HG02610 (cell line): ENCODE results near the gene SFXN5.

ENCODE experiments used
- ATAC-seq: cut with Tn5 transposase; IDR thresholded peaks from one replicate; pipeline ENCODE4 v1.9.1; 2021; ENCODE audit warnings: mild to moderate bottlenecking, moderate library complexity; ENCODE audit not compliant: unreplicated experiment

The SFXN5 gene

DNA sequence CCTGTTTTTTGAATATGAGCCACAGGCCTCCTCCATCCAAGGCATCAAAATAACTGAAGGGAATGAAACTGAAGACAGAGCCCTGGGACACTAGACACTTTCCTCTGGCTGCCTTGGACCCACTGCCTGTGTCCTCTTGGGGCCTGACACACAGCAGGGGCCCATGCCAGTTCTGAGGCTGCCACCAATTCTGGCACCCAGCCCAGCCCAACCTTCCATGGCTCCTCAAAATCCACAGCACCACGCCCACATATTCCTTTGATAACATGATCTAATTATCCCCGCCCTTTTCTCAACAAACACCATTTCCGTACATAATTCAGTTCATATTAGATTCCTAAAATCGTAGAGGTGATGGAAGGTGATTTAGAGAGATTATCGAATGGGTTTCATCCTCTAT is 90.0 kb downstream of the SFXN5 start:
- no peak for ATAC-seq

DNA sequence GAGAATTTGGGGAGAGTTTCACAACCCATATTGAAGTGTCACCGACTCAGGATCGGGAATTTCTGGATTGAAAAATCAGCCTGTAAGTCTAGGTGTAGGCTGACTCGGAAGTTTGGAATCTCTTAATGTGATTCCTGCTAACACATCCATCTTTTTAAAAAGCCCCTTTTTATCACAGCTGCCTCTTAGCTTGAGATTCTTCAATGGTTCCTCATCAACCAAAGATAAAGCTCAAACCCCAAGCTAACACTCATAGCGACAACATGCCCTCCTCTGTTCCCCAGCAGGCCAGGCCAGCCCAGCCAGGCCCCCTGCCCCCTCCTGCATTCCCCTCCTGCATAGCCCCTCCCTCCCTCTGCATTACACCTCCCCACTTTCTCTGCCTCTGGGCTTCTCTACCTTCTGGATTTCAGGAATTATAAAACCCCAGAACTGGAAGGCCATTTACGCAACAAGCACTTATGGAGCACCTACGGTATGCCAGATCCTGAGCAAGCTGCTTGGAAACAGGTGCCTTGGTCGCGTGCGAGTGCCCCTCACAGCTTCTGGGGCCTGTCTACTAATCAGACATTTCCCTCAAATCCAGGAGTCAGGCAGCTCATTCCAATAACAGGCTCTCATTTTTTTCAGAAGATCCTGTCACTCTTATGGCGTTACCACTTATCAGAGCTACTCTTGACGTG is 90.8 kb downstream of the SFXN5 start:
- ATAC-seq = no peak

DNA sequence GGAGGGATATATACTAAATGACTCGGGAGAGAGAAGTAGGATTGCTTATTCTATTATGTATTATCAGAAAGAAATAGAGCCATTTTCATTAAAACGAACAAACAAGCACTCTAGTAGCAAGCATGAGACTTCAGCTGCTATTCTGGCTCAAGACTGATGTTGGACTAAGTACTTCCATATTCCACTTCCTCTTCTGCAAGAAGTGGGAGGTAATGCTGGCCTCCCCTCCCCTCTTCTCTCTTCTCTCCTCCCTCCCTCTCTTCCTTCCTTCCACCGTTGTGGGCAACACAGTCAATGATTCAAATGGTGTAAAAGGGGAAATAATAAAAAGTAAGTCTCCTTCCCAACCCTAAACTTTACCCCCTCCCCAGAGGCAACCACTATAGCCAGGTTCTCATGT is 91.6 kb downstream of the SFXN5 start:
- ATAC-seq = no peak

DNA sequence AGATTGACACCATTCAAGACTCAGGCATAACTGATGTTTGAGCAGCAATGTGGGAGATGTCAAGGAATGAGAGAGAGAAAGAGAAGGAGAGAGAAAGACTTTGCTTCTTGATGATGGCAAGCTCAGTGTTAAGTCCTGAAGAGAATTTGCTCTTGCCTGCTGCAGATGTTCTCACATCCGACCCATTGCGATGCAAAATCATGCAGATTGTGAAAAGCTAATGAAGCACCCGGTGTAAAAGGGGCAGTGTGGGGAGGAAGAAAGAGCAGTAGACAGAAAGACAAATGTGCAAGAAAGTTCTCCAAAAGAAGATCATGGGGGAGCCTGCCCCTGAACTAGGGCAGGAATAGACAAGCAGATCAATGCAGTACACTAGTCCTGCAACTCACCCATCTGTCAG is 96.5 kb downstream of the SFXN5 start:
- no peak for ATAC-seq

DNA sequence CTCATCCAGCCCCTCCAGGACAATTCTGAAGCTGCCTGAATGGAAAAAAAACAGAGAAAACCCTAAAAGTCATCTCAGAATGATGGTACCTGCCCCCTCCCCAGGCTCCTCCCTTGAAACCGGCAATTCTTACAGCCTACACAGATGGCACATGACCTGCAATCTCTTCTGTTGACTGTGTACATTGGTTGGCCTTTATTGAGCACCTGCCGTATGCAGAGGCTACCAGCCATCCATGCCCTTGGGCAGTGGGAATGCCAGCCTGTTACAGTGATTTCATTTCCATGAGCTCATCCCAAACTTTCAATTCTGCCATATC is 97.1 kb downstream of the SFXN5 start:
- no peak for ATAC-seq

DNA sequence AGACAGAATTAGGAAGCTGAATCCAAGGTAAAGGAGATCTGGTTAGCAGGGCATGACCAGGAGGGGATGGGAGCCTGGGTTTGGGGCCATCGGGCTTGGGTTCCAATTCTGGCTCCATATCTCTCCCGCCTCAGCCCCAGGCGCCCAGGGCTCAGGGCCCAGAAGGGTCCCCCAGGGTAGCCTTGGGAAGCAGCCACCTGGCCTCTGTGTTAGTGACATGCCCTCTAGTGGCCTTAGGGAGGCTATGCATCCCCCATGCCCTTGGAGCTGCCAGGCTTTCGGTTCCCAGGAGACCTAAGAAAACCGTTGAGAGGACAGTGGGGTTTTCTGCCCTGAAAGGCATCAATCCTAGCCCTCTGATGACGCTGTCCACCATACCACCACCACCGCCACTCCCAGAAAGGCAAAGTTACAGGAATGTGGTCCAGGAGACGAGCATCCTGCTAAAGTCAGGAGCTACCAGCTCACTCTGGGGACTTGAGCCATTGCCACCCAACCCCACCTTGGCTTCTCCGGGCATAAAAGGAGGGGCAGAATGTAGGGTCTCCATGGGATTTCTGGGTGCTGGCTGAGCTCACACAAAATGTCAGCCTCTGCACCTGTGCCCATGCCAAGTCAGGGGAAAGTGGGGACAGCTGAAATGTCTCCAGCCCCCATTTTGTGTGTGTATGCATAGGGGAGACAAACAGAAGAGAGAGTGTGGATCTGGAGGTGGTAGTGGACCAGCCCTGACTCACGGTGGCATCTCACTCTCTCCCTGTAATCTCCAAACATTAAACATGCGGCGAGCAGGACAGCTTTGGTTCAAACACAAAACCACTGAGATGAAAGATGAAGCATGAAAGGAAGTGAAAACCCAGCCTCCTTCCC is 97.7 kb downstream of the SFXN5 start:
- peak; percentile 84 for ATAC-seq

DNA sequence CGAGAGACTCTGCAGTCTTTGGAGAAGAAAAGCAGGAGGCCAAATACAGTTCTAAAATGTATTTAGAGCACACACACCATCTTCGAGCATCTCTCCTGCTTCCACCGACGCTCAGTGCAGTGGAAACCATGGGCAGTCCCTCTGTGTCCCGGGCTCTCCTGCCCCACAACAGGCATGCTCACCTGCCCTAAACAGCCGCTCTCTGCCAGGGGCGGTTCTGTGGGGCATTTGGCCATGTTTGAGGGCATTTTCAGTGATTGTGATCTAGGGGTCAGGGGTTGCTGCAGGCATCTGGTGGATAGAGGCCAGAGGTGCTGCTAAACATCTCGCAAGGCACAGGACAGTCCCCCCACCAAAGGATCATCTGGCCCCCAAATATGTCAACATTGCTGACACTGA is 98.4 kb downstream of the SFXN5 start:
- ATAC-seq = no peak

DNA sequence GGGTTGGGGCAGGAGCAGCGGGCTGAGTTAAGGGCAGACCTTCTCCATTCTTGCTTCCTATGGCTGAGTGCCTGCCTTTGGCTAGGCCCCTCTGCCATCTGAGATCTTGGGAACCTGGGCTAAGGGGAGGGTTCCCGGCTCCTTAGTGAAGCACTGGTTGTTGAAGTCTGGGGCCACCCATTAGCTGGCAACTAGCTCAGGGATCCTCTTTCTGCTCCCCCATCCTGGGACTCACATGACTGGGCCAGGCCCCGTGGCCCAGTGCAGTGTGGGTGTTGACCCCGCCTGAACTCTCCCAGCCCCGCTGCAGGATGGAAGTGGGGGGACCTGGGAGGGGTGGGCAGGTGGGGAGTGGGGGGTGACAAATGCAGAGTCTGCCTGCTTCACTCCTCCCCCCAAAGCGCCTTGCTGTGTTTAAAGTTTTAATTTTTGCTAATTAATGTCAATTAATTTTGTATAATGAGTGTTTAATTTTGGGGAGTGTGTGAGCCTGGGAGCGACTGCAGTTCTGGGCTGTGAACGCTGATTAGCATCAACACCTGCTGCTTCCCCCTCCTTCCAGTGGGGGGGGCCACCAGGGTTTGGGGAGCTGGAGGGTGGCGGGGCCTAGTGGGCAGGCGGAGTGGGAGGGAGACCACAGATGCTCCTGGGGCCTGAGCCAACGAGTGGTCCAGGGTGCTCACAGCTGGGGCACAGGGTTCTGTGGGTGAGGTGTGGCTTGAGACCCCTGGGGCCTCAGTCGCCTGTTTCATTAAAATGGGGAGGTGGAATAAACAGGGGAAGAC is 99.0 kb downstream of the SFXN5 start:
- ATAC-seq = no peak

DNA sequence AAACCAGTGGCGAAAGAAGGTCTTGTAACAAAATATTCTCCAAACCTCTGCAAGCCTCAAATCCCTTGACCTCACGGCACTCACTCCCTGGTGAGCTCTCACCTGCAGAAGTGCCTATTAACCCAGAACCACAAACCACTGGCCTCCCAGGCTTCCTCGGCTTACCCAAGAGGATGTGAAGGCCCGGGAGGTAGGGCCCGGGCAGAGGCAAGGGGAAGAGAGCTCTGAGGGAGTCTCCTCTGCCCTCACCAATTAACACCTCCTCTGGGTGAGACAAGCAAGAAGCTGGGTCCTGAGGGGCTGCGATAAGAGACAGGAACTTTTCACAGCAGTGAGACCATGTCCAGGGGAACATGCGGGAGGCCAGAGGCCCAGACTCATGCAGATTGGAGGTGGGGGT is 100.5 kb downstream of the SFXN5 start:
- no peak for ATAC-seq

DNA sequence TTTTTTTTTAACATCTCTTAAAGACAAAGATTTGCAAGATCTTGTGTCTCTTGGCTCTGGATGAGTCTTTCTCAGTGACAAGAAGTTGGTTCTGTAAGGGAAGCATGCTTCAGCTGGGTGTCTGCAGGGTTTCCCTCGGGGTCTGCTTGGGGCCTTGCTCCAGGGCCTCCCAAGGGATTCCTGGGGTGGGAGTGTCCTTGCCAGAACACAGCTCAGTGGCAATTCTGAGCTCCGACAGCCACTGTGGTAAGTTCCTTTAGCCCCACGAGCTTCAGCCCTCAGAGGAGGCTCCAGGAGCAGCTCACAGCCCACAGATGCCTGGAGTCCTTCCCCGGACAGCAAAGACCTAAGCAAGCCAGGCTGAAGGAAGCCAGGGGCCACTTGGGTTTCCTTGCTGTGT is 101.8 kb downstream of the SFXN5 start:
- no peak for ATAC-seq

DNA sequence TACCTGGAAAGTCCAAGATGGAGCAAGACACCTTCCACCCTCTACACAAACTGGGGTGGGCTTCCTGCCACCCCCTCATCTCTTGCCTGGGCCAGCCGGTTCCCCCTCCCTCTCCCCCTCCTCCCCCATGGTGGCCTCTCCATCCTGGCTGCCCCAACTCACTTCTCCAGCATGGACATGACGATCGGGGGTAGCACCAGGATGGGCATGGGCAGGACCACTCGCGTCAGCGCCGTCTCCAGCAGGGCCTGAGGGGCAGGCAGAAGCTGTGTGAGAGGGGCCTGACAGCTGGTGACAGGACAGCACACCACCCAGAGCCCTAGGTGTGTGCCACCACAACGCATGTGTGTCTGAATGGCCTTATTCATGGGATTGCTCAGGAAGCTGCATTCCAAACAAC is 103.2 kb downstream of the SFXN5 start:
- no peak for ATAC-seq

DNA sequence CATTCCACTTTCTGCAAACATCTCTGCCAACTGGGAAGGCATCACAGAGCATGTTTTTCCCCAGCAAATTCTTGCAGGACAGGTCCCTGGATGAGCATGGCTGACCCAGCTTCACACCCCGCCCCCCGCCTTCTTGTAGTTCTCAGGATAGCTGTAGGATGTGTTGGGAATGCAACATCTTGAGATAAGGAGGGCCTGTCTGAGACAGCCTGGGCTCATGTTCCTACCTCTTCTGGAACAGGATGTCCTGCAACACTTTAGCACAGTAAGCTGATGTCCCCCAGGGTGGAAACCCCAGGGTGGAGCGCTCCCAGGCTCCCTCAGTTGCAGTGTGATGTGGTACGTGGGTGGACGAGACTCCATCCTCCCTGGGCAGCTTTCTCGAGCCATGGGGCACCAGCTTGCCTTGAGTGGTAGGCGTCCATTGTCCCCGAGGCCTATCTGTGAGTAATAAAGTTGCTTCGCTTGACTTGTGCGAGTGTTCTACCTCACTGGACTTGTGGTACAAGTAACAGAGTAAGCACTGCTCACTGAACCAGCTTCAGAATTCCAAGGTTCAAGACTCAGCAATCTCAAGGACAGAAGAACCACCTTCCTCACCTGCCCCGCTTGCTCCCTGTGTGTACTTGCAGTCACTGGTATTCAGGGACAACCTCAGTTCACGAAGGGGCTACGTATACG is 105.6 kb downstream of the SFXN5 start:
- ATAC-seq = no peak

DNA sequence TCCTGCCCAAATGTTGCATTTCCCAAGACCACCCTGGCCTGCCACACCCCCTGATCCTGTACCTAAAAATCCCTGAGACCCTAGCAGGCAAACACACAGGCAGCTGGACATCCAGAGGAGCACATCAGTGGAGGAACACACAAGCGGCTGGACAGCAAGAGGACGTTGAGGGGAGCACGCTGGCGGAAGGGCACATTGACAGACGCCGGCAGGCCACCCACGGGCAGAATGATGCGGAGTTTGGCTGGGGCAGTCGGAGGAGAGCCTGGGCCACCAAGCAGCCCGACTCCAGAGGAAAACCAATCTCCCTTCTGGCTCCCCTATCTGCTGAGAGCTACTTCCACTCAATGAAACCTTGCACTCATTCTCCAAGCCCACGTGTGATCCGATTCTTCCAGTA is 106.5 kb downstream of the SFXN5 start:
- ATAC-seq = no peak

DNA sequence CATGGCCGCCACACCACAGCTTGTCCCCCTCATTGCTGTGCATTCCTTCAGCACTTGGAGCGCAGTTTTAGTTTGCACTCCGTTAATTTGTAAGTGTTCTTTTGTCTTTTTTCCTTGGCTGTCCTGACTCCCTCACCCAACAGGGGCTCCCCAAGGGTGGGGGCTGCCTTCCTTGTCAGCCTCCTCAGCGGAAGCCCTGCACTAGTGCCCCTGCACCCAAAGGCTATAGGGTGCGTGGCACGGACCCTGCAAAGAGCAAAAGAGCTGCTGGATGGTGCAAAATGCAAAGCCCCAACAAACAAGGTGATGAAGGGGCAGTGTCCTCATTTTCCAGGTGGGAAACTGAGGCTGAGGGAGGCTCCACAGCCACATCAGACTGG is 107.4 kb downstream of the SFXN5 start:
- ATAC-seq = no peak

DNA sequence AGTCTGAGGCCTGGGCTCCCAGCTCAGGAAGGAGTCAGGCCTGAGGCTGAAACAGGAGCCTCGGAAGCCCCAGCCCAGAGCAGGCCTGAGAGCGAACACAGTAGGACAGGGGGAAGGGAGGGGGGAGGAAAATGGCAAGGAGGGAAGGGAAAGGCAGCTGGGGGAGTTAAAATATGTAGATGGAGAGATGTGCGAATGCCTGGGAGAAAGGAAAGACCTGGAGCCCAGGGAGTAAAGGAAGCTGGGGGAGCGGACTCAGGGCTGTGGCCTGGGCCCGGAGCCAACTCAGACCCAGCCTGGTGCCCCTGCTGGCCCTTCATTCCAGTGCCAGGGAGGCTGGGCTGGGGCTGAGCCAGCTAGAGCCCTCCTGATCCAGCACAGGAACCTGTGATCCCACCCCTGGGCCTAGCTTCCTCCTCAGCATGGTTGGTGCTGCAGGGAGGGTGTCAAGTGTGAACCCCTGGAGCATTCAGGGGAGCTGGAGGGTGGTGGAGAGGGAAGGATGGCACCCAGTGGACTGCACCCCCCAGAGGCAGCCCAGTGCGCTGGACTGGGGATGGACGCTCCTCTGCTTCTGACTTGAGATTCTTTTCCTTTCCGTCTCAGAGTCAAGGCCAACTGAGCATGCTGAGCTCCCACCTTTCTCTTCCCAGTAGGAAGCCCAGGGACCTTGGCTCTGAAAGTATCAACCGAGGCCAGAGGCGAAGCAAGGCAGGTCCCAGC is 107.9 kb downstream of the SFXN5 start:
- ATAC-seq = no peak

DNA sequence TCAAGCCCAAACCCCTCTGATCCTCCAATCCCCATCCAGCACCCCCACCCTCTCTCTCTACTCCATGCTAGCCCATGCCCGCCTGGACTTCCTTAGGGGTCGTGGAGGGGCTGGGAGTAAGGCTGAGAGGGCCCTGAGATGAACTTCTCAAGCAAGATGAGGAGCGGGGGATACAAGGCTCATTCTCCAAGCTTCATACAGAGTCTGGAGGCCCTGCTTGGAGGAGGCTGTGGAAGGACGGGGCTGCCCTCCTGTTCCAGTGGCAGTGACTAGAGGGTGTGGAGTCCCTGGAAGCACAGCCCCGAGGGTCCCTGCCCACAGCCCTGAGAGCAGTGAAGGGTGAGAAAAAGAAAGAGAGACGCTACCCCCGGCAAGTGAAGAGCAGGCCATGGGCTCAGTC is 108.6 kb downstream of the SFXN5 start:
- ATAC-seq = no peak

DNA sequence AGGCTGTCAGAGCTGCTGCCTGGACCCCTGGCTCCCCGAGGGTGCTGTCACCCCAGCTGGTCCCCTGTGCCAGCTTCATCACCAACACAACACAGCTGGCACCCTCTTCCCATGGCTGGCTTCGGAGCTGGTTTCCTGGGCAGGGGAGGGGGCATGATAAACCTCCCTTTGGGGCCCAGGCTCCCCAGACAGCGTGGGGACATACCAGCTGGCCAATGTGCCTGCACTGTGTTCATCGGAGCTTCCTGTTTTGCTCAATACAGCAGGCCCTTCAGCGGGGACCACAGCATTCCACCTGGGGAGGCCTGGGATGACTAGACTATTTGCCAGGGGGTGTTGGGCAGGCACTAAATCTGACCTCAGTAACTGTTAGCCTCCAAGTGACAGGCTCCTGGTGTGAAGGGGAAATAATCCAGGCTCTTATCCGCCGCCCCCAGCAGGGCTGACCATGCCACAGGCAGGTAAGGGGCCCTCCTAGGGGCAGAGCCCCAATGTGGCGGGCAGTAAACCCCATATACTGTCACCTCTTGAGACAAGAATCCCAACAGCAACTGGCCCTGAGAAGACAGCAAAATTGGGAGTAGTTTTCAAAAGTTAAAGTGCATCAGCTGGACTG is 109.6 kb downstream of the SFXN5 start:
- no peak for ATAC-seq

DNA sequence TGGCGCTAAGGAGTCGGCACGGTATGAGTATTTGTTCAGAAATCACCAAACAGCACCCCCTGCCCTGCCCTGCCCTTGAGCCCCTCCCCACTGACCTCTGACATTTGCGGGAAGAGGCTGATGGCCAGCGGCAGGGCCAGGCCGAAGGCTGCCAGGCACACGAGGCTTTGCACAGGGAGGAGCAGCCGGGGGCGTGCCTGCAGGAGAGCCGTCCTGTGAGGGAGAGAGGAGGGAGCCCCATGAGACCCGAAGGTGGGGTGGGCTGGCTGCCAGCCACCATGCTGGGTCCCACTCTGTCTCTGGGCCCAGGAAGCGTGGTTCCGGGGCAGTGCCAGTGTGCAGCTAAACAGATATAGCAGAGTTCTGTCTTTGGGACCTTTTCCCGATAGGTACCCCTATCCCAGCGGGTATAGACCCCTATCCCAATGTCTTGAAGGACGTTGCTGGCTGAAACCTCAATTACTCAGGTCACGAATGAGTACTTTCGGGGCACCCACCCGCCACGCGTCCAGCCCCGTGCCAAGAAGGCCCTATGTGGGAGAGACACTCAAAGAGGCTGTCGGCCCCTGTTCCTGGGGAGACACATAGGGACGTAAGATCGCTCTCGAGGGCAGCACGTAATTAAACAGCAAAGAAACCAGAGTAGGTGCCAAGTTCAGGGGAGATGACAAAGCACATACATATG is 110.3 kb downstream of the SFXN5 start:
- no peak for ATAC-seq
